ENCODE results near the gene MACROD2. TPM values are rescaled to one million over a fixed set of nuclear protein-coding genes. Genes with fewer than 3 reads are reported as not detected.

The MACROD2 gene
- total RNA-seq, 1 donor from 2014 or later: 6.4 TPM

GRCh38 chr20:15185322-15185721, 1190.0 kb downstream of the MACROD2 start:
- Mint-ChIP-seq H3K4me1 (peaks cover 4% of the 10 kb centered on the region), H3K27me3 (ENCODE audit: low read depth) (no peaks in the 10 kb centered on the region), H3K36me3 (ENCODE audit: low read depth) (no peaks in the 10 kb centered on the region), H3K27ac (ENCODE audit: unreplicated experiment) (no peak overlapping the region), H3K4me3 (no peak overlapping the region), H3K9me3 (no peaks in the 10 kb centered on the region)
- no peak for TF ChIP-seq CTCF (conservative IDR thresholded peaks at IDR 0.05)
- no peak for DNase-seq (ENCODE audit: low read depth, low spot score)

DNA sequence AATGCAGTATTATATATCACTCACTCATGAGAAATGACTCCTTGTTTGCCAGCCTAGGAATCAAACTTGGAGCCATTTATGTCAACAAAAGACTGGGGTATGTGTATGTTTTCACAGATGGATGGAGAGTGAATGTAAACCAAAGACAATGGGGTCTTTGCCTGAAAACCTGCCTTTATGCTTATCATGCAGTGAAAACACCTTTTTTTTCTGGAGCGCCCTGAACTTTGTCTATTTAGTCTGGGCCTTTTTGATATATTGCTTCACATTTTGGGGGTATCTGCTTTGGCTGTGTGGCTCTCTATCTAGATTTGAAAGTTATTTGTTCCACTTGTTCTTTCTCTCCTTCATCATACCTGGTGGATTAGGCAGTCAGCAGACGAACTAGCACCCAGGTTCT, 1190.6 kb downstream of the MACROD2 start:
- H3K27me3 Mint-ChIP-seq (ENCODE audit: low read depth): no peaks in the 10 kb centered on the region

DNA sequence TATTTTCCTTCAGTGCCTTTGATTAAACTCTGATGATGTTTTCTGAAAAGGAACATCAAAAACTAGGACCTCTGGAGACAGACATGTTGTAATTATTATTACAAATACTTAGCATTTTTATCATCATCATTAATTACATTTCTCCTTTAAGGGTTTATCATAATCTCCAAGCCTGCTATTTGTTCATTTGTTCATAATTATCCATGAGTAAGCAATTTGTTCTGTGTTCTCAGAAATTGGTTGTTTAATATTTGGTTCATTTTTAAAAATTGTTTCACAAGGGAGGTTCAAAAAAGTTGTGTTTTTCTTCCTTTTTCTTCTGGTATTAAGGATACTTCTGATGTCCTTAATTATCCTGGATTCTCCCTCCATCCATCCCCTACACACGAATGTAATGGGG, 1192.3 kb downstream of the MACROD2 start:
- H3K4me1 Mint-ChIP-seq: peaks cover 4% of the 10 kb centered on the region
- no peaks in the 10 kb centered on the region for H3K27me3 Mint-ChIP-seq (ENCODE audit: low read depth)
- no peak for DNase-seq (ENCODE audit: low read depth, low spot score)
- no peak overlapping the region for H3K4me3 Mint-ChIP-seq
- no peak for TF ChIP-seq CTCF (conservative IDR thresholded peaks at IDR 0.05)
- H3K36me3 Mint-ChIP-seq (ENCODE audit: low read depth): no peaks in the 10 kb centered on the region
- H3K27ac Mint-ChIP-seq (ENCODE audit: unreplicated experiment): no peak overlapping the region
- no peaks in the 10 kb centered on the region for H3K9me3 Mint-ChIP-seq

More for the DNA sequence above, 1190.6 kb downstream of the MACROD2 start:
- no peak for DNase-seq (ENCODE audit: low read depth, low spot score)
- Mint-ChIP-seq H3K27ac (ENCODE audit: unreplicated experiment) (no peak overlapping the region), H3K9me3 (no peaks in the 10 kb centered on the region), H3K4me1 (peaks cover 4% of the 10 kb centered on the region), H3K4me3 (no peak overlapping the region), H3K36me3 (ENCODE audit: low read depth) (no peaks in the 10 kb centered on the region)
- TF ChIP-seq CTCF (conservative IDR thresholded peaks at IDR 0.05): no peak

GRCh38 chr20:15188415-15188814, 1193.1 kb downstream of the MACROD2 start:
- peaks cover 4% of the 10 kb centered on the region for H3K4me1 Mint-ChIP-seq
- no peak overlapping the region for H3K4me3 Mint-ChIP-seq
- no peaks in the 10 kb centered on the region for H3K27me3 Mint-ChIP-seq (ENCODE audit: low read depth)
- no peak overlapping the region for H3K27ac Mint-ChIP-seq (ENCODE audit: unreplicated experiment)
- no peaks in the 10 kb centered on the region for H3K9me3 Mint-ChIP-seq
- H3K36me3 Mint-ChIP-seq (ENCODE audit: low read depth): no peaks in the 10 kb centered on the region
- TF ChIP-seq CTCF (conservative IDR thresholded peaks at IDR 0.05): no peak
- DNase-seq (ENCODE audit: low read depth, low spot score): no peak

- Mint-ChIP-seq H3K9me3 (no peaks in the 10 kb centered on the region), H3K27ac (ENCODE audit: unreplicated experiment) (no peak overlapping the region), H3K4me3 (no peak overlapping the region), H3K36me3 (ENCODE audit: low read depth) (no peaks in the 10 kb centered on the region), H3K27me3 (ENCODE audit: low read depth) (no peaks in the 10 kb centered on the region), H3K4me1 (peaks cover 4% of the 10 kb centered on the region)
- no peak for TF ChIP-seq CTCF (conservative IDR thresholded peaks at IDR 0.05)
- no peak for DNase-seq (ENCODE audit: low read depth, low spot score)
Observed at GRCh38 chr20:15191082-15191723, 1195.9 kb downstream of the MACROD2 start.

Data from neural crest cell (in vitro differentiated cells).